ENCODE data around the gene TMED6.

DNA sequence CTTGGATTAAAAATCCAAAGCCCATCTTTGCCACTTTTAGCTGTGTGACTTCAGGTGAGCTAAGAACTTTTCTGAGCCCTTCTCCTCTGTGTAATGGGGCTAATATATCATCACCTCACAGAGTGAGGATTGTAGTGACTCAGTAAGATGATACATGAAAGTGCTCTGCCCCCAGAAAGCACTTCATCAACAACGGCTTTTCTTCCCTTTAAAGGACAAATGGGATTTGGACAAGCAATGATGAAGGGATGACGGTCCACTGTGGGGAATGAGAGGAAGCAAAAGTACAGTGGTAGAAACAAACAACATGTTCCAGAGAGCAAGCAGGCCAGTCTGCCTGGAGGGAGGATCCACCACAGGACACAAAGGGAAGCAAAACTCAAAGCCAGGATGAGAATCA, 14.3 kb upstream of the TMED6 start:
- TF ChIP-seq, protein P1, sequence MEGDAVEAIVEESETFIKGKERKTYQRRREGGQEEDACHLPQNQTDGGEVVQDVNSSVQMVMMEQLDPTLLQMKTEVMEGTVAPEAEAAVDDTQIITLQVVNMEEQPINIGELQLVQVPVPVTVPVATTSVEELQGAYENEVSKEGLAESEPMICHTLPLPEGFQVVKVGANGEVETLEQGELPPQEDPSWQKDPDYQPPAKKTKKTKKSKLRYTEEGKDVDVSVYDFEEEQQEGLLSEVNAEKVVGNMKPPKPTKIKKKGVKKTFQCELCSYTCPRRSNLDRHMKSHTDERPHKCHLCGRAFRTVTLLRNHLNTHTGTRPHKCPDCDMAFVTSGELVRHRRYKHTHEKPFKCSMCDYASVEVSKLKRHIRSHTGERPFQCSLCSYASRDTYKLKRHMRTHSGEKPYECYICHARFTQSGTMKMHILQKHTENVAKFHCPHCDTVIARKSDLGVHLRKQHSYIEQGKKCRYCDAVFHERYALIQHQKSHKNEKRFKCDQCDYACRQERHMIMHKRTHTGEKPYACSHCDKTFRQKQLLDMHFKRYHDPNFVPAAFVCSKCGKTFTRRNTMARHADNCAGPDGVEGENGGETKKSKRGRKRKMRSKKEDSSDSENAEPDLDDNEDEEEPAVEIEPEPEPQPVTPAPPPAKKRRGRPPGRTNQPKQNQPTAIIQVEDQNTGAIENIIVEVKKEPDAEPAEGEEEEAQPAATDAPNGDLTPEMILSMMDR (IDR thresholded peaks at IDR 0.05) = no peak
- TF ChIP-seq POLR2A (IDR thresholded peaks at IDR 0.05) = no peak
- TF ChIP-seq POLR2AphosphoS5 (IDR thresholded peaks at IDR 0.05; ENCODE audit: insufficient read depth in 1 of 2, low read depth in 1 of 2) = no peak

All from vagina (tissue), 2 donors.